Left ventricle myocardium inferior (tissue), 1 donor: ENCODE results near the gene RASA4B. TPM values are rescaled to one million over a fixed set of nuclear protein-coding genes. Genes with fewer than 3 reads are reported as not detected.
"Not testable (repeated sequence)": the region's sequence is repeated elsewhere in the genome, so short reads cannot be mapped to it uniquely, and the experiment has no call there.

Experiments used
- DNase-seq: peaks from one replicate; pipeline ENCODE4 v3.0.0-alpha.2; 2020
- H3K27ac ChIP-seq: fragments of 200-600 bp; replicated peaks from 2 replicates; pipeline ENCODE4 v1.8.0; 2021
- H3K27me3 ChIP-seq: fragments of 200-600 bp; 2 replicates; pipeline ENCODE4 v1.8.0; 2021; ENCODE audit warnings: low read depth
- H3K36me3 ChIP-seq: fragments of 200-600 bp; 2 replicates; pipeline ENCODE4 v1.8.0; 2021
- H3K4me1 ChIP-seq: fragments of 200-600 bp; 2 replicates; pipeline ENCODE4 v1.8.0; 2021
- H3K4me3 ChIP-seq: fragments of 200-600 bp; 2 replicates; pipeline ENCODE4 v1.8.0; 2021; ENCODE audit warnings: mild to moderate bottlenecking, moderate library complexity
- H3K9me3 ChIP-seq: fragments of 200-600 bp; replicated peaks from 2 replicates; pipeline ENCODE4 v1.8.0; 2021
- intact Hi-C: fragments of 100-400 bp; cut with micrococcal nuclease; formaldehyde crosslinking; loops from one replicate; pipeline ENCODE4 v1.11.0; 2022
- long read RNA-seq: library from polyadenylated mRNA; unstranded; transcript quantifications from one replicate; pipeline ENCODE4 v2.0.0, GENCODE V29; 2021
- total RNA-seq: library from RNA; stranded (reverse); fragmentation: NEBNext Ultra II Directional; extraction: Animal tissue kit (Norgen Biotek cat#: 25700); gene quantifications from one replicate; pipeline ENCODE4 v1.2.1, GENCODE V29; 2021
- donor health status: DM: no; HTN: yes; CAD: no; lungs with severe emphysema.

The RASA4B gene
- 5.7 TPM for total RNA-seq
- long read RNA-seq, partial matches to known transcripts = 0 of 5 reads
- long read RNA-seq, other reads (novel, unspliced or antisense) = 5 of 5 reads

DNA sequence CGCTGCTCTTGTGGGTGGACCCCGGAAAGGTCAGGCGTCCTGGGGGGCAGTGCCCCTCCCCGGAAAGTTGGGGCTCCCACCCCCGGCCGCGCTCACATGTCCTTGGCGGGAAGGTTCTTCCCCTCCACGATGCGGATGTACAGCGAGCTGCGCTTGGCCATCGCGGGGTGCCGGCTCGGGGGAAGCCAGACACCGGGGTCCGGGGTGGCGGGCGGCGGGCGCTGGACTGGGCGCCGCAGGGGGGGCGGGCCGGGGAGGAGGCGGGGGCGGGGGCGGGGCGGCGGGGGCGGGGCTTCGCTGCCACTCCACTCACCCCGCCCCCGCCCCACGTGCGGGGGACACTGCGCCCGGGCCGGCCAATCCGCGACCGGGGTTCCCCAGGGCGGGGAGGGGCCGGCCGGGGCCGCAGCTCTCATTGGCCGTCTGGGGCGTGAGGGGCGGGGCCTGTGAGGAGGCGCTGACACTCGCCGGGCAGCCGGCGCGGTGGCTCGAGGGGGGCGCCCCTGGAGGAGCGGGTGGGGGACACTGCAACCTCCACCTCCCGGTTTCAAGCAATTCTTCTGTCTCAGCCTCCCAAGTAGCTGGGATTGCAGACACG is at the start of gene RASA4B:
Gene RASA4B (minus strand): TSS at position 228 of the 598 bp plus-strand sequence. CDS start 67 bp downstream, at position 161.
- H3K9me3 ChIP-seq, H3K27me3 ChIP-seq, intact Hi-C loops, H3K27ac ChIP-seq, H3K4me1 ChIP-seq, H3K36me3 ChIP-seq: not testable (repeated sequence)
- peak; percentile 23 for DNase-seq
- peak within 1 kb of the TSS; percentile 46 for H3K4me3 ChIP-seq

- H3K27ac ChIP-seq, H3K4me1 ChIP-seq, DNase-seq, H3K27me3 ChIP-seq, intact Hi-C loops, H3K4me3 ChIP-seq, H3K9me3 ChIP-seq, H3K36me3 ChIP-seq: not testable (repeated sequence)
Measured at GRCh38 chr7:102550808-102551422, 33.3 kb upstream of the RASA4B start, which contains the start of gene SPDYE2. TSS of gene SPDYE2 (plus strand) at chr7:102551226. CDS start at chr7:102553256, 2,030 bp downstream.

- DNase-seq, H3K4me1 ChIP-seq, H3K27ac ChIP-seq, H3K9me3 ChIP-seq, intact Hi-C loops, H3K27me3 ChIP-seq, H3K4me3 ChIP-seq, H3K36me3 ChIP-seq: not testable (repeated sequence)
Measured at GRCh38 chr7:102546353-102546752, 28.8 kb upstream of the RASA4B start.

DNA sequence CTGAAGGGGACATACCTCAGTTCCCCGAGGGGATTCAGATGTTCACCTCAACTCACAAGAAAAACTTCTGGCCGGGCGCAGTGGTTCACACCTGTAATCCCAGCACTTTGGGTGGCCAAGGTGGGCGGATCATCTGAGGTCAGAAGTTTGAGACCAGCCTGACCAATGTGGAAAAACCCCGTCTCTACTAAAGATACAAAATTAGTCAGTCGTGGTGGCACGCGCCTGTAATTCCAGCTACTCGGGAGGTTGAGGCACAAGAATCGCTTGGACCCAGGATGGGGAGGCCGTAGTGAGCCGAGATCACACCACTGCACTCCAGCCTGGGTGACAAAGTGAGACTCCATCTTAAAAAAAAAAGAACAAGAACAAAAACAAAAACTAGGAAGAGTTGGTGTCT is 27.7 kb upstream of the RASA4B start:
- H3K4me3 ChIP-seq, H3K27me3 ChIP-seq, DNase-seq, intact Hi-C loops, H3K4me1 ChIP-seq, H3K36me3 ChIP-seq, H3K9me3 ChIP-seq, H3K27ac ChIP-seq: not testable (repeated sequence)

- H3K4me3 ChIP-seq, DNase-seq, H3K9me3 ChIP-seq, intact Hi-C loops, H3K27me3 ChIP-seq, H3K4me1 ChIP-seq, H3K36me3 ChIP-seq, H3K27ac ChIP-seq: not testable (repeated sequence)
Measured at GRCh38 chr7:102544372-102544771, 26.8 kb upstream of the RASA4B start.

GRCh38 chr7:102543596-102543995 is 26.0 kb upstream of the RASA4B start, which contains the start of gene UPK3BL2:
TSS of gene UPK3BL2 (minus strand) at chr7:102543696. CDS start at chr7:102543636, 60 bp downstream.
- H3K4me1 ChIP-seq, H3K27me3 ChIP-seq, H3K36me3 ChIP-seq, intact Hi-C loops, H3K27ac ChIP-seq, H3K4me3 ChIP-seq, DNase-seq, H3K9me3 ChIP-seq: not testable (repeated sequence)

DNA sequence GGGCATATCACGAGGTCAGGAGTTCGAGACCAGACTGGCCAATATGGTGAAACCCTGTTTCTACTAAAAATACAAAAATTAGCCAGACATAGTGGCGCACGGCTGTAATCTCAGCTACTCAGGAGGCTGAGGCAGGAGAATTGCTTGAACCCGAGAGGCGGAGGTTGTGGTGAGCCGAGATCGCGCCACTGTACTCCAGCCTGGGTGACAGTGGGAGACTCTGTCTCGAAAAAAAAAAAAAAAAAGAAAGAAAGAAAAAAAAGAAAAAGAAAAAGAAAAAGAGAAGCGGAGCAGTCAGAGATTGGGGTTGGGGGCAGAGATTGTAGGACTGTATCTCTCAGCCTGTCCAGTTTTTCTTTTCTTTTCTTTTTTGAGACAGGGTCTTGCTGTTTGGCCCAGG is 25.2 kb upstream of the RASA4B start:
- H3K27me3 ChIP-seq, H3K4me3 ChIP-seq, H3K4me1 ChIP-seq, H3K36me3 ChIP-seq, H3K9me3 ChIP-seq, intact Hi-C loops, DNase-seq, H3K27ac ChIP-seq: not testable (repeated sequence)

DNA sequence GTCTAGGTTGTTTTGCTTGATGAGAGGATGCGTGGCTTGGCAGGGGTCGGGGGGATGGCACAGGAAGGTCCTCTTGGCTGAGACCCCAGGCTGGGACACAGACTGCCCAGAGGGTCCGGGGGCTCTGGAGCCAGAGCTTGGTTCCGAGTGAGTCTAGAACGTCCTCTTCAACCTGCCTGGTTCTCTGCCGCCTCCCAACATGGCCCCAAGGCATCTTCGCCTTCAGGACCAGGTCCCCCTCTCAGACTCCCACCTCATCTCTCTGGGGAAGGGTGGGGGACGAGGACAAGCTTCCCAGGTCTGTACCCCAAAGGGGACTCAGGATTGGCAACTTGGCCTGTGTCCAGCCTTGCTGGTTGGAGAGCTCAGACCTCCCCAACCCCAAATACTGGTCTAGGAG is 24.5 kb upstream of the RASA4B start:
- H3K9me3 ChIP-seq, H3K27me3 ChIP-seq, DNase-seq, H3K4me3 ChIP-seq, H3K36me3 ChIP-seq, H3K4me1 ChIP-seq, intact Hi-C loops, H3K27ac ChIP-seq: not testable (repeated sequence)

DNA sequence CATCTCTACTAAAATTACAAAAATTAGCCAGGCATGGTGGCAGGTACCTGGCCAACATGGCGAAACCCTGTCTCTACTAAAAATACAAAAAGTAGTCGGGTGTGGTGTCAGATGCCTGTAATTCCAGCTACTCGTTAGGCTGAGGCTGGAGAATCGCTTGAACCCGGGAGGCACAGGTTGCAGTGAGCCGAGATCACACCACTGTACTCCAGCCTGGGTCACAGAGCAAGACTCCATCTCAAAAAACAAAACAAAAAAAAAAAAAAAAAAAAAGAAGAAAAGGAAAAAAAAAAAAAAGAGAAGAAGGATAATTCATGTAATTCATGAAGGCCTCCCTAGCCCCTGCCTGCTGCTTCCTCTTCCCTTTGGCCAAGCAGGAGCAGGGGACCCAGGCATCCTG is 23.0 kb upstream of the RASA4B start:
- H3K27ac ChIP-seq, H3K36me3 ChIP-seq, H3K27me3 ChIP-seq, intact Hi-C loops, H3K4me3 ChIP-seq, DNase-seq, H3K9me3 ChIP-seq, H3K4me1 ChIP-seq: not testable (repeated sequence)

DNA sequence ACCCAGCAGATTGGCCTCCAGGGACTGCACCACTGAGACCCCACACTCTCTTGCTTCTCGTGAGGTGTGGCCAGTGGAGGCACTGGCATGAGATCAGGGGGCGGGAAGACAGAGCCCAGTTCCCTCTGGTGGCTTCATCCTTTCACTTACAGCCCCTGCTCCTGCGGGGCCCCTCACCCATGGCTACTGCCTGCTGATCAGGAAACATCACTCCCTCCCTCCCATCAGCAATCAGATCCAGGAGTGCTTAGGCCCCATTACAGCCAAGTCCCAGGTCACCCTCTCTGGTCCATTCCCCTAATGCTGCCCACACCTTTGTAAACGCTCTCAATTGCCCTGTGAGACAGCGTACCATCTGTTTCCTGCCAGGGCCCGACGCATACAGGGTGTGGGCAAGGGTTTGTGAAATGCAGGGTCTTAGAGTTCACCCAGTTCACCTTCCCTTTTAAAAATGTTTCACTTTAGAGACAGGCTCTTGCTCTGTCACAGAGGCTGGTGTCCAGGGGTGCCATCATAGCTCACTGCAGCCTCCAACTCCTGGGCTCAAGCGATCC is 17.6 kb upstream of the RASA4B start:
- H3K9me3 ChIP-seq, DNase-seq, H3K27me3 ChIP-seq, intact Hi-C loops, H3K27ac ChIP-seq, H3K36me3 ChIP-seq, H3K4me3 ChIP-seq, H3K4me1 ChIP-seq: not testable (repeated sequence)

DNA sequence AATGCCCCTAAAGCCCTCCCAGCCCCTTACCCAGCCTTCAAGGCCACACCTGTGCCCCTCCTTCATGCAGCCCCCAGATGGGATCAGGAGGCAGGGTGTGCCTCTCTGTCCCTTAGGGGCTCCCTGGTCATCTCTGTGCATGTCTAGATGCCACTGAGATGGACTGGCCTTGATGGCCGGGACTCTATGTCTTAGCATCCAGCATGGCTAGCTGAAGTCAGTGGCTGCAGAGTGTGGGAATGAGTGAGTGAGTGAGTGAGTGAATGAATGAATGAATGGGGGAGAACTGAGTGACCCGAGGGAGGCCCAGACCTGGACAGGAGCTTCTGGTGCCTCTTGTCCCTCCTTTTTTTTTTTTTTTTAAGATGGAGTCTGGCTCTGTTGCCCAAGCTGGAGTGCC is 14.6 kb upstream of the RASA4B start:
- not testable (repeated sequence) for H3K9me3 ChIP-seq, DNase-seq

DNA sequence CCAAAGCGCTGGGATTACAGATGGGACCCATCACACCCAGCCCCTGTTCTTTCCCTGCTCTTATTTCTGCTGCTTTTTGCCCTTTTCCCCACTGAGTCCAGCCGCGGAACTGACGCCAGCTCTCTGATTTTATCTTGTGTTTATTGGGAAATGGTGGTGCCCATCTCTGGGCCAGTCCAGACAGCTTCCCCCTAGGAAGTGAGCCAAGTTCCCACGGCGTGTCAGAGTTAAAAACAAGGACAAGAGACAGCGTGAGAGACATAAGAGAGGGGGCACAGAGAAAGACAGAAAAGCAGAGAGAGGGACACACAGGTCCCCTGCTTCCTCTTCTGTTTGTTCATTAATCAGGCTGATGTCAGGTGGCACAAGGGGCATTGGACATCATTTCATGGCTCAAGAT is 14.0 kb upstream of the RASA4B start:
- H3K27ac ChIP-seq, H3K9me3 ChIP-seq, H3K4me3 ChIP-seq, H3K4me1 ChIP-seq, intact Hi-C loops, H3K36me3 ChIP-seq, H3K27me3 ChIP-seq: not testable (repeated sequence)
- DNase-seq = peak; percentile 15

More for the DNA sequence above, 14.6 kb upstream of the RASA4B start:
- H3K4me3 ChIP-seq, H3K27me3 ChIP-seq, H3K27ac ChIP-seq, H3K36me3 ChIP-seq, H3K4me1 ChIP-seq, intact Hi-C loops: not testable (repeated sequence)

GRCh38 chr7:102527822-102528793 is 10.5 kb upstream of the RASA4B start:
- H3K9me3 ChIP-seq, DNase-seq, H3K4me3 ChIP-seq, H3K4me1 ChIP-seq, intact Hi-C loops, H3K36me3 ChIP-seq, H3K27me3 ChIP-seq: not testable (repeated sequence)
- H3K27ac ChIP-seq = peak overlapping the region; percentile 66
